ENCODE results near the gene ACAP1.

The ACAP1 gene

DNA sequence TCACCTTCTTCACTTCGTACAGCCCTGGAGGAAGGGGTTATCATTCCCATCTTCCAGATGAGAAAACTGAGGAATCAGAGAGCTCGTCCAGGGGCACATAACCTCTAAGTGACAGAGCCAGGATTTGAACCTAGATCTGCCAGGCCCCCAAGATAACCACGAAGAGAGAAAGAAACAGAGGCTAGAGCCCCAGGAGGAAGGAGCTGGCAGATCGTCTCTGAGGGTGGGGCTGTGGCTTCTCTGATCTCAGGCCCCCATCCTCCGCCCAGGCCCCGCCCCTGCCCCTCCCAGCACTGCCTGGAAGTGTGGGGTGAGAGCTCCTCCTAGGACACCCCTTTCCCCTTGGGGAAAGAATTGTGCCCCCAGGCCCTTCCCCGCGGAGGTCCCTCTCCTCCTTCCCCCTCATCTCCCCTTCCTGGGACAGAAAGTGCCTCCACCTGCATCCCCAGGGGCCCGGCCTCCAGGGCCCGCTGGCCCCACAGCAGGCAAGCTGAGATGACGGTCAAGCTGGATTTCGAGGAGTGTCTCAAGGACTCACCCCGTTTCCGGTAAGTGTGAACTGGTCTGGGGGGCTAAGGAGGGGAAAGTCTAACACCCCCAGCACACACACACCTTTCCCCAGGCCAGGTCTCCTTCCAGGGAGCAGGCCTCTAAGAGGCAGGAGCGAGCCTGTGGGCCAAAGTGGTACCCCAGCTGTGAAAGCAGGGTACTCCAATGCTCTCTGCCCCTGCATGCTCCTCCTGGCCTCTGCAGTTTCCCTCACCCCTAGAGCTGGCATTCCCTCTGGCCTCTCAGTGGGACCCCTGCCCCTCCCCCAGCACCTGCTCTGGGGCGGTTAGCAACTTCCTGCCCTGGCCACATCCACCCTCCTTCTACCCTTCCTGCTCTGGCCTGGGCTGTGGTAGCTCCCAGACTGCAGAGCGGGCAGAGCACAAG is at the start of gene ACAP1:
Gene ACAP1, plus strand, starts transcription at position 290 of the 936 bp plus-strand sequence. Its CDS starts 206 bp downstream, at position 496.
- no peak for DNase-seq

- no peak for DNase-seq
Observed at GRCh38 chr17:7289256-7290032, 46.9 kb upstream of the ACAP1 start.

- DNase-seq: no peak
Observed at GRCh38 chr17:7290166-7290565, 46.2 kb upstream of the ACAP1 start.

GRCh38 chr17:7290685-7291084 is 45.6 kb upstream of the ACAP1 start:
- no peak for DNase-seq

- no peak for DNase-seq
Observed at GRCh38 chr17:7292194-7292593, 44.1 kb upstream of the ACAP1 start.

DNA sequence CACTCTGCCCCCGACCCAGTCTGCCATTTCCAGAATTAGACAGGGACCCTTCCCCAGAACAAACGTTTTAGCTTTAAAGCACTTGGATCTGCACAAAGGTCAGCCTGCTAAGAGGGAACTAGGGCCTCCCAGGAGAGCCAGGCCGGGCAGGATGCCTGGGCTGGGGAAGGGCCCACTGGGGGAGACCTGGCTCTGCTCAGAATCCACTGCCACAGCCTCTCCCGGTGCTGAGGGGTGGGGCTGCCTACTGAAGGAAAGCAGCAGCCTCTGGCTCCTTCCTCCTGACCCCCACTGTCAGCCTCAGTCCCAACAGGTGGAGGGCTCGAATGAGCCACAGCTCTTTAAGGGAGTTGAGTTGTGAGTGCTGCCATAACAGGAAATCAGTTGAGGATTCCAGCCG is 43.6 kb upstream of the ACAP1 start:
- no peak for DNase-seq

- DNase-seq: no peak
Observed at GRCh38 chr17:7293159-7293558, 43.2 kb upstream of the ACAP1 start.

GRCh38 chr17:7293816-7294613 is 42.3 kb upstream of the ACAP1 start:
- no peak for DNase-seq

DNA sequence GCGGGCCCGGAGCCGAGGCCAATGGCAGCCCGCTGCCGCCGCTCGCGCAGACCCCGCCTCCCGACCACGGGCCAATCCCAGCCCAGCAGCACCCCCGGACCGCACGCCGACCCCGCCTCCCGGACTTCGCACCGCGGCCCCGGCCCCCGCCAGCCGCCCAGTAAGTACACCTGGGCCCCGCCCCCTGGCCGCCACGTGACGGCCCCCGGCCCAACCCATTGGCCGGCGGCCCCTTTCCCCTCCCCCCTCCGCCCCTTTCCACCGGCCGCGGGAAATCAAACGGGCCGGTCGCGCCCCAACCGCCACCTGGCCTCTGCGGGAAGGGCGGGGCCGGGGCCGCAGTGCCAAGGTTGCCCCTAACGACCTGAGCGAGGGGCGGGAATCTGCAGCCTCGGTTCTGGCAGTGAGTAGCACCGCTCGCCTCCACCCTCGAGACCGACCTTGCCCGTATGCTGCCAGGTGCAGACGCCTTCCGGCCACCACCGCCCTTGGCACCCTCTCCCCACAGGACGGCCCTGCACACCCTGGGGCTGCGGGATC is 41.6 kb upstream of the ACAP1 start, which contains the start of gene YBX2:
Gene YBX2, minus strand, starts transcription at position 26 of the 540 bp plus-strand sequence. CDS start 139 bp downstream, outside the sequence.
- DNase-seq: peak; percentile 2

- no peak for DNase-seq
Observed at GRCh38 chr17:7295230-7296180, 40.8 kb upstream of the ACAP1 start.

- no peak for DNase-seq
Observed at GRCh38 chr17:7296189-7296861, 40.0 kb upstream of the ACAP1 start.

GRCh38 chr17:7304179-7304578 is 32.1 kb upstream of the ACAP1 start:
- no peak for DNase-seq

DNA sequence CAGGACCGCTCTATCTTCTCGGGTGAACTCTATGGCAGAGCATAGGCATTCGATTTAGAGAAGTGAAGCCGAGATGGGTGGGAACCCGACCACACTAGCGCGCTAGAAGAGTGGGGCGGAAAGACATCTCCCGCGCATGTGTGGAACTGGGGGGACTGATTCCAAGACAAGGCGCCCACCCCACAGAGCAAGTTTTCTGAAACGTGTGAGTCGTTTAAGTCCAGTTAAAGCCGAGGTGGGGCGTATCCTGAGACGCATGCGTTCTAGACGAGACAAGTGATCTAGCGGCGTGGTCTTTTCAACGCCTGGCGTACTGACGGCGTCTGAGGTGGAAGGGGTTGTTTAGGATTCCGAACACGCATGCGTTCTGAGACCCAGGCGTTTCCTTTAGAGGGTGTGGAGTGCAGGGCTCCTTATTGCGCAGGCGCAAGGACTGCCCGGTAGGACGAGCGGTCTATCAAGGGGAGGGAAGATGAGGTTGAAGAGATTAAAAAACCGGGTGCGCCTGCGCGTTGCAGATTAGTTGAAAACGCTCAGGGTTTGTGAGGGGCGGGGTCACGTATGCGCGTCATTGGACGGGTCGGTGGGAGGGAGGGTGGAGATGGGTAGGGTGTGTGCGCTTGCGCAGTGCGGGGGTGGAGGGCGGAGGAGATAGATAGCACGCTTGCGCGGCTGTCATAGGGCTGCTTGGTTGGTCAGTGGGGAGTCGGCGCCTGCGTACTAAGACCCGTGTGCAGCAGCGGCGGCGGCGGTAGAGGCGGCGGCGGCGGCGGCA is 29.2 kb upstream of the ACAP1 start, which contains the start of gene EIF5A:
Gene EIF5A, plus strand, starts transcription at position 718 of the 775 bp plus-strand sequence. CDS start 2,008 bp downstream, outside the sequence.
- peak; percentile 92 for DNase-seq

GRCh38 chr17:7307686-7308624 is 28.4 kb upstream of the ACAP1 start:
- DNase-seq: no peak

DNA sequence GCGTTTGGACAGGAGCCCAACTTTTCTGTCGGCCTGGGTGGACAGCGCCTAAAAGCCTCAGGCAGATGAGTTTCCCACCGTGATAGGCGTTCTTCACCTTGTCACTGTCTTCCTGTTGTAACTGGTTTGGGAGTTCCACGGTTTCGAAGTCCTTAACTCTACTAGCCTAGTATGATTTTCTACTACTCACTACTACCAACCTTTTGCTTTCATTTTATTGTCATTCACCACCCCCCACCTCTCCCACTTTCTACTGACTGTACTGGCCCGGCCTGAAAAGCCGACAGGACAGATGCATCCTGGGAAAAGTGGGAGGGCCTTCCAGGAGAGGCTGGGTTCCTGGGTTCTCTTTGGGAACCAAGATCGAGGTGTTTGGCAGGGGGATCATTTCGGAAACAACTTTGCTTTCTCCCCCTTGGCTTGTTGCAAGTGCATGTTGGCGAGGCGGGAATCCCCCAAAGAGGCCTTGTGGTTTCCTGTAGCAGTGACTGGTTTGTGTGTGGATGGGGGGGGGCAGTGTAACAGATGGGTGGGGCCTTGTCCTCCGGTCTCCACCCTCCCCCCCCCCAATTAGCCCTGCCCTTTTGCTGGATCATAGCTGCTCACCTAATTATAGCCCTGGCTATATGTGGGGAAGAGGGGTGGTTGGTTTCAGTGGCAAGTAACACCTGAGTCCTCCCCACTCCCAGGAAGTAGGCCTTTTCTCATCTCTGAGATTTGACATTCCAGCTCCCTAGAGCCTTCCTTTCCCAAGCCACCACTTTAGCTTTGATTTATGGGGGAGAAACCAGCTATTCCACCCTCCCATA is 27.5 kb upstream of the ACAP1 start:
- peak; percentile 49 for DNase-seq

GRCh38 chr17:7309628-7310027 is 26.7 kb upstream of the ACAP1 start:
- DNase-seq: no peak

GRCh38 chr17:7311110-7311705 is 25.1 kb upstream of the ACAP1 start:
- no peak for DNase-seq
